ENCODE data around the gene AFAP1. TPM values are rescaled to one million over a fixed set of nuclear protein-coding genes. Genes with fewer than 3 reads are reported as not detected.

AFAP1 gene
- total RNA-seq, 1 donor from 2014 or later, result 6.7 TPM

DNA sequence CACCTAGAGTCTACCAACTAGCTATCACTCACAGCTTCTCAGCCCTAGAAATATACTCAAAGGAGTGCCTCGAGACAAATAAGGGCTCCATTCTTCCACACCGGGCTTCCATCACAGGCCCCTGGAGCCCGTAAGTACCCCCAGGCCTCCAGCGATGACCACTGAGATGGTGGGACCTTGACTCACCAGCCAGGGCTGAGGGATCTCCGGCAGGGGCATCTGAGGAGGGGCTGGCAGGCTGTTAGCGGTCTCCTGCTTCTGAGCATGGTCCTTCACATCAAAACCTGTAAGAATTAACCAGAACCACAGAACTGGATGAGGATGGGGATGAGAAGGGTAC lies 71.3 kb downstream of the AFAP1 start:
- H3K4me3 ChIP-seq, result no peak overlapping the region
- TF ChIP-seq EZH2 (IDR thresholded peaks at IDR 0.05), result no peak
- TF ChIP-seq, protein P1, sequence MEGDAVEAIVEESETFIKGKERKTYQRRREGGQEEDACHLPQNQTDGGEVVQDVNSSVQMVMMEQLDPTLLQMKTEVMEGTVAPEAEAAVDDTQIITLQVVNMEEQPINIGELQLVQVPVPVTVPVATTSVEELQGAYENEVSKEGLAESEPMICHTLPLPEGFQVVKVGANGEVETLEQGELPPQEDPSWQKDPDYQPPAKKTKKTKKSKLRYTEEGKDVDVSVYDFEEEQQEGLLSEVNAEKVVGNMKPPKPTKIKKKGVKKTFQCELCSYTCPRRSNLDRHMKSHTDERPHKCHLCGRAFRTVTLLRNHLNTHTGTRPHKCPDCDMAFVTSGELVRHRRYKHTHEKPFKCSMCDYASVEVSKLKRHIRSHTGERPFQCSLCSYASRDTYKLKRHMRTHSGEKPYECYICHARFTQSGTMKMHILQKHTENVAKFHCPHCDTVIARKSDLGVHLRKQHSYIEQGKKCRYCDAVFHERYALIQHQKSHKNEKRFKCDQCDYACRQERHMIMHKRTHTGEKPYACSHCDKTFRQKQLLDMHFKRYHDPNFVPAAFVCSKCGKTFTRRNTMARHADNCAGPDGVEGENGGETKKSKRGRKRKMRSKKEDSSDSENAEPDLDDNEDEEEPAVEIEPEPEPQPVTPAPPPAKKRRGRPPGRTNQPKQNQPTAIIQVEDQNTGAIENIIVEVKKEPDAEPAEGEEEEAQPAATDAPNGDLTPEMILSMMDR (IDR thresholded peaks at IDR 0.05), result no peak
- no peak for TF ChIP-seq EZH2phosphoT487 (IDR thresholded peaks at IDR 0.05)
- no peak overlapping the region for H3K27ac Mint-ChIP-seq
- no peaks in the 10 kb centered on the region for H4K20me1 ChIP-seq (ENCODE audit: low read depth)
- no peak overlapping the region for H3K9ac ChIP-seq
- H3K27me3 Mint-ChIP-seq (ENCODE audit: insufficient read depth, low read depth), result peaks cover 6% of the 10 kb centered on the region
- no peaks in the 10 kb centered on the region for H3K27me3 ChIP-seq
- peaks cover 1% of the 10 kb centered on the region for H3K4me1 Mint-ChIP-seq
- no peak for DNase-seq (ENCODE audit: low spot score)
- H2AFZ ChIP-seq (replicated peaks), result no peak overlapping the region
- no peaks in the 10 kb centered on the region for H3F3A ChIP-seq (ENCODE audit: low read depth)
- no peaks in the 10 kb centered on the region for H3K36me3 ChIP-seq
- H3K4me2 ChIP-seq, result no peak overlapping the region
- peaks cover 17% of the 10 kb centered on the region for H3K36me3 Mint-ChIP-seq
- no peak overlapping the region for H3K27ac ChIP-seq
- peaks cover under 1% of the 10 kb centered on the region for H3K4me1 ChIP-seq
- H3K4me3 Mint-ChIP-seq, result no peak overlapping the region
- H3K79me2 ChIP-seq (ENCODE audit: low read depth), result no peaks in the 10 kb centered on the region
- H3K9me3 Mint-ChIP-seq, result peaks cover 8% of the 10 kb centered on the region
- no peaks in the 10 kb centered on the region for H3K9me3 ChIP-seq (ENCODE audit: low read depth)

DNA sequence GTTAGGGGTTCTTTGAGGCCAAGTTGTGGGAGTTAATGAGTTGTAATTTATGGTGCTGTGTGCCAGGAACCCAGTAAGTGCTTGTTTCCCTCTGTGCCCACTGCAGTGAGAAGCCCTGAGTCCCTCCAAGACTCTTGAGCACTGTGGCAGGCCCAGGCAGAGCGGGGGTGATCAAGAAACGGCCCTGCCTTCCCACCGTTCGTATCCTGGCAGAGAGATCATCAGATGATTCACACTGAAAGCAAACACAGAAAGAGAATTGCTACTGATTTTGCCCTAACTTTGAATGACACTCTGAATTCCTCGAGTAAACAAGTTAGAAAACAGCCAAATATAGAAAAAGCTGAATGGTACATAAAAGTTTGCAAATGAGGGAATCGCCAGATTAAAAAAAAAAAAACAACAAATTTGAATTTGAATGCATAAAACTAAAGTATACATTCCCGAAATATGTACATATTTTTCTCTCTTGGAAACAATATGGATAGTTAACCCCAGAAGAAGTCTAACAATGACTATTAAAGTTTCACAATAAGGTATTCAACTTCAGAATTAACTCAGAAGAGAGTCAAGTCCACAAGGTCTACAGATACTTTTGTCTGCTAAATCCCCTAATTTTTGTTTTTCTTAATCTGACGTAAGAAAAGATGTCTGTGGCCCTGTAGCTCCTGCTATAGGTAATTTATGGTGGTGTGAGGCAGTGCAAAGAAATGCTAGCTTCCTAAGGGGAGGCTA lies 71.8 kb downstream of the AFAP1 start:
- H3K79me2 ChIP-seq (ENCODE audit: low read depth), result no peaks in the 10 kb centered on the region
- no peak overlapping the region for H3K9ac ChIP-seq
- H3K4me1 ChIP-seq, result peaks cover 5% of the 10 kb centered on the region
- H3K27ac ChIP-seq, result no peak overlapping the region
- DNase-seq (ENCODE audit: low spot score), result no peak
- Mint-ChIP-seq H3K4me3 (no peak overlapping the region), H3K36me3 (peaks cover 17% of the 10 kb centered on the region), H3K27me3 (ENCODE audit: insufficient read depth, low read depth) (peaks cover 9% of the 10 kb centered on the region), H3K27ac (no peak overlapping the region), H3K9me3 (peaks cover 10% of the 10 kb centered on the region), H3K4me1 (peaks cover 7% of the 10 kb centered on the region)
- peaks cover 3% of the 10 kb centered on the region for H3F3A ChIP-seq (ENCODE audit: low read depth)
- no peaks in the 10 kb centered on the region for H4K20me1 ChIP-seq (ENCODE audit: low read depth)
- H3K4me2 ChIP-seq, result no peak overlapping the region
- TF ChIP-seq, protein P1 (IDR thresholded peaks at IDR 0.05), result no peak
- no peak for TF ChIP-seq EZH2phosphoT487 (IDR thresholded peaks at IDR 0.05)
- no peak for TF ChIP-seq EZH2 (IDR thresholded peaks at IDR 0.05)
- no peak overlapping the region for H2AFZ ChIP-seq (replicated peaks)
- H3K27me3 ChIP-seq, result no peaks in the 10 kb centered on the region
- no peaks in the 10 kb centered on the region for H3K36me3 ChIP-seq
- no peak overlapping the region for H3K4me3 ChIP-seq
- no peaks in the 10 kb centered on the region for H3K9me3 ChIP-seq (ENCODE audit: low read depth)

DNA sequence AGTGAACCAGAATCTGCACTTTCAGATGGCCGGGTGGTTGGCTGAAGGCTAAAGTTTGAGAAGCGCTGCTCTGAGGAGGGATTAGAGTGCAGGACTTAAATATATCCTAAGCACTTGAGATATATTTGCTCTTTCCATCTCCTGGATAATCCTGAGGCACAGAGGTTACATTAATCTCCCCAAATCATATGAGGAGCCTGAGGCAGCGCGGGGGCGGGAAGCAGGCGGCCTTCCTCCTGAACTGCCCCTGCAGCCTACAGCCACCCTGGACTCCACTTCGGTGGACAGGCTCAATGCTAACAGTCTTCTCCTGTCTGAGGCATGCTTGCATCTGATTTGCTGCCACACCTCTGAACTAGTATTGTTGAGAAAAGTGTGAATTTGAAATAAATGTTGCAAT lies 72.5 kb downstream of the AFAP1 start:
- no peaks in the 10 kb centered on the region for H3K79me2 ChIP-seq (ENCODE audit: low read depth)
- H3K4me1 ChIP-seq, result peaks cover 12% of the 10 kb centered on the region
- H3K9me3 Mint-ChIP-seq, result peaks cover 10% of the 10 kb centered on the region
- no peaks in the 10 kb centered on the region for H3K27me3 ChIP-seq
- no peak overlapping the region for H3K4me2 ChIP-seq
- H3K9me3 ChIP-seq (ENCODE audit: low read depth), result no peaks in the 10 kb centered on the region
- DNase-seq (ENCODE audit: low spot score), result no peak
- no peaks in the 10 kb centered on the region for H4K20me1 ChIP-seq (ENCODE audit: low read depth)
- no peak overlapping the region for H3K27ac Mint-ChIP-seq
- peaks cover 10% of the 10 kb centered on the region for H3K4me1 Mint-ChIP-seq
- H3K27me3 Mint-ChIP-seq (ENCODE audit: insufficient read depth, low read depth), result peaks cover 9% of the 10 kb centered on the region
- peaks cover 17% of the 10 kb centered on the region for H3K36me3 Mint-ChIP-seq
- H3K27ac ChIP-seq, result no peak overlapping the region
- no peak overlapping the region for H2AFZ ChIP-seq (replicated peaks)
- no peak overlapping the region for H3K4me3 Mint-ChIP-seq
- no peak overlapping the region for H3K9ac ChIP-seq
- peaks cover 8% of the 10 kb centered on the region for H3F3A ChIP-seq (ENCODE audit: low read depth)
- H3K4me3 ChIP-seq, result no peak overlapping the region
- TF ChIP-seq EZH2phosphoT487 (IDR thresholded peaks at IDR 0.05) (no peak), EZH2 (IDR thresholded peaks at IDR 0.05) (no peak)
- TF ChIP-seq, protein P1 (IDR thresholded peaks at IDR 0.05), result no peak
- no peaks in the 10 kb centered on the region for H3K36me3 ChIP-seq

All from neural progenitor cell (in vitro differentiated cells).